Effector memory CD4-positive, alpha-beta T cell (primary cell): Measurements from ENCODE around the gene CACNA1C.
"Not testable (repeated sequence)": the region's sequence is repeated elsewhere in the genome, so short reads cannot be mapped to it uniquely, and the experiment has no call there.

Experiments
- DNase-seq, 3 donors: peaks; one replicate each; pipeline ENCODE4 v3.0.0-alpha.2; 2020
- H3K27ac ChIP-seq: 2 replicates; pipeline ENCODE4 v1.7.0; 2013; ENCODE audit warnings: mild to moderate bottlenecking, low read length, moderate library complexity; ENCODE audit not compliant: insufficient read depth, poor library complexity, severe bottlenecking
- H3K27me3 ChIP-seq: replicated peaks from 2 replicates; pipeline ENCODE4 v1.7.0; 2013; ENCODE audit warnings: mild to moderate bottlenecking, low read length; ENCODE audit not compliant: insufficient read depth, control insufficient read depth, poor library complexity, severe bottlenecking
- H3K36me3 ChIP-seq: 2 replicates; pipeline ENCODE4 v1.7.0; 2013; ENCODE audit warnings: mild to moderate bottlenecking, low read length, moderate library complexity; ENCODE audit not compliant: control insufficient read depth, insufficient read depth
- H3K4me1 ChIP-seq: 2 replicates; pipeline ENCODE4 v1.7.0; 2013; ENCODE audit warnings: low read length, mild to moderate bottlenecking; ENCODE audit not compliant: control insufficient read depth, insufficient read depth, poor library complexity, severe bottlenecking
- H3K4me3 ChIP-seq: 2 replicates; pipeline ENCODE4 v1.7.0; 2013; ENCODE audit warnings: low read length, low read depth, mild to moderate bottlenecking; ENCODE audit not compliant: insufficient read depth, poor library complexity, severe bottlenecking
- H3K9me3 ChIP-seq: 2 replicates; pipeline ENCODE4 v1.7.0; 2013; ENCODE audit warnings: mild to moderate bottlenecking, low read length, moderate library complexity; ENCODE audit not compliant: control insufficient read depth

CACNA1C gene

DNA sequence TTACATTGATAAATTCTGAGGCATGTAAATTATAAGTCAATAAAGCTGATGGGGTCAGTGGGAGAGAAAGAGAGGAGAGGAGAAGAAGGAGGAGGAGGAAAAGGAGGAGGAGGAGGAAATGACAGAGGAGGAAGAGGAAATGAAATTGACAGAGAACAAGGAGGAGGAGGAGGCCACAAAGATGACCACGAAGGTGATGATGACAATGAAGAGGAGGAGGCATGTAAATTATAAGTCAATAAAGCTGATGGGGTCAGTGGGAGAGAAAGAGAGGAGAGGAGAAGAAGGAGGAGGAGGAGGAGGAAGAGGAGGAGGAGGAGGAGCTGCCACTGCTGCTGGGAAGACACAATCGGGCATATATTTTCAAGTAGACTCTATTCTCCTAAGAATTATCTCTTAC, 438.6 kb downstream of the CACNA1C start:
- not testable (repeated sequence) for H3K4me1 ChIP-seq, H3K9me3 ChIP-seq, H3K27me3 ChIP-seq, H3K27ac ChIP-seq, H3K36me3 ChIP-seq, DNase-seq, H3K4me3 ChIP-seq

DNA sequence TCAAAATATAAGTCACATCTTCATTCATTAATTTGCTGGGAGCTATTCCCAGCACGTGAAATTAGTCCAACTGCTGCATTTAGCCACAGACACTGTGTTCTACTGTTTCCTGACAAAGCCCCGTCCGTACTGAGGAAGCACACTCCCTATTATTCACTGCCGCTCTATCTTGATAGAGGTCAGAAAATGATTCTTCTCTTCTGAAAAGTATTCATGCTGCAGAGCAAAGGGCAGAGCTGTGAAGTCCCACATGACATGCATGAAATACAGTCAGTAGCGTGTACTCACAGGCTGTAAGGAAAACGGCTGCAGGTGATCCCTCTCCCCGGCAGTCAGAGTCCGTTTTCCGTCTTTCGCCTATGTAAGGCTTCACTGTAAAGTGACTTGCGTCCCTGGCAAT, 439.4 kb downstream of the CACNA1C start:
- no peak for DNase-seq
- Histone ChIP-seq H3K9me3 (no peaks in the 10 kb centered on the region), H3K27me3 (peaks cover 6% of the 10 kb centered on the region), H3K36me3 (no peaks in the 10 kb centered on the region), H3K27ac (no peak overlapping the region), H3K4me3 (no peak overlapping the region), H3K4me1 (no peaks in the 10 kb centered on the region)

DNA sequence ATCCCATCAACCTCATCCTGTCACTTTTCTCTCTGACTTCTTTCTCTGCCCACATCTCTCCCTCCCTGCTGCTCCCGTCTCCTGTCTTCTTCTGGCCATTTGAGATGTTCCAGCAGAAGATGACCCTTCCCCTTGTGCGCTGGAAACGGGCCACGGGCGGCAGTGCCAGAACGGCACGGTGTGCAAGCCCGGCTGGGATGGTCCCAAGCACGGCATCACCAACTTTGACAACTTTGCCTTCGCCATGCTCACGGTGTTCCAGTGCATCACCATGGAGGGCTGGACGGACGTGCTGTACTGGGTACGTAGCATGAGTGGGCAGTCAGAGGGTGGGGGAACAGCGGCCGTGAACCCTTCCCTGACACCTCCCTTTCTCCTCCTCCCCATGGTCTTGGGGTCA, 440.3 kb downstream of the CACNA1C start:
- no peak overlapping the region for H3K4me3 ChIP-seq
- no peaks in the 10 kb centered on the region for H3K9me3 ChIP-seq
- peaks cover 6% of the 10 kb centered on the region for H3K27me3 ChIP-seq
- no peak for DNase-seq
- no peaks in the 10 kb centered on the region for H3K4me1 ChIP-seq
- no peaks in the 10 kb centered on the region for H3K36me3 ChIP-seq
- no peak overlapping the region for H3K27ac ChIP-seq

DNA sequence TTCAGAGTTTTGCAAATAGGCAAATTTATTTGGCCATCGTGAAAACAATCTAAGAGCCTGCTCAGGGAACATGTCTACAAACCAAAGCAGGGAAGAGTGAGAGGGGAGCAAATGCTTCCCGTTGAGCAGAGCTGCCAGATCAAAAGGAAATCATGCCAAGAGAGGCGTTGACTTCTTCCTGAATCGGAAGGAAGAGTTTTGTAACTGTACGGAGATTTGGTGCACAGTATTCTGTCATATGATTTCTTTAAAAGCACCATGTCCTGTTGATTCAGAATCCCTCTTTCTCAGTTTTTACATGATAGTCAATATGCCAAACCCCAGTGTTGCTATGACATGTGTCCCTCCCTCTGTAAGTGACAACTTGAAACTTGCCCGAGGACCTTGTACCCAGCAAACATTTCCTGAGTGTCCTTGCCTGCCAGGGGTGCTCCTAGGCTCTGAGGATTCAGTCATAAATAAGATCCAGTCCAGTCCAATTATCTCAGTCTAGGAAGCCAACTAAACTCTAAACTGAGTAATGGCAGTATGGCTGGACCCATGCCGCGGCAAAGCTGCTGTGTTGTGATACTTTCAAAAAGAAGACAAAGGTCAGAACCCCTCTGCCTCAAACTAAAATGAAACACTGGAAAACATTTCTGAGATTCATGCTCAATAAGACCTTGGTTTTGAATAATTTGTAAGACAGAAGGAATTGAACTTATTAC, 441.9 kb downstream of the CACNA1C start:
- no peaks in the 10 kb centered on the region for H3K4me1 ChIP-seq
- H3K27ac ChIP-seq: no peak overlapping the region
- DNase-seq: no peak
- H3K27me3 ChIP-seq: peaks cover 4% of the 10 kb centered on the region
- no peaks in the 10 kb centered on the region for H3K9me3 ChIP-seq
- H3K4me3 ChIP-seq: no peak overlapping the region
- no peaks in the 10 kb centered on the region for H3K36me3 ChIP-seq

DNA sequence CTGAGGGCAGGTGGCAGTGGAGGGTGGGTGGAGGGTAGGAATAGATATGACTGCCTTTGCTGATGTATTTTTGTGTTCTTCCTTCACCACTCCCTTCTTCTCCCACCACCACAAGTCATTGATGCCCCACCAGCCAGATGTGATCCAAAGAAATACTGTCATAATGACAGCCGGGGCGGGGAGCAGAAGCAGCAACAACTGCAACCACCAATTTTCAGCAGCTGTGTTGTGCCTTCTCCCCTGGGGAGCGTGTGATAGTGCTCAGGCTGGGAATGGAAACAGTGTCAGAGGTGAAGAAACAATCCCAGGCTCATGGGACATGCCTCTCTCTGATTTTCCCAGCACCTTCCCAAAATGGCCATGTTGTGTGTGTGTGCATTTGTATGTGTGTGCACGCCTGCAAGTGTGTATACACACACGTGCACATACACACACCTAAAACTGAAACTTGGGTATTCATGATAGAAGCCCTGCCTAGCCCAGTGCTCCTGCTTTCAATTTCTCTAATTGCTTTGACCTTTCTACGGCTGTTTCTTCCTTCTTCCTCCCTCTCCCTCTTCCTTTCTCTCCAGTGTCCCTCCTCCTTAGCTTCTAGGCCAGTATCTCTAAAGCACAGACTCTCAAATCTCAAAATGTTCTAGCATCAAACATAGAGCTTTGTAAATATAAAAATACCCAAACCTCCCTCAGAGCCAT, 442.8 kb downstream of the CACNA1C start:
- H3K4me1 ChIP-seq: no peaks in the 10 kb centered on the region
- no peak overlapping the region for H3K27ac ChIP-seq
- no peaks in the 10 kb centered on the region for H3K36me3 ChIP-seq
- H3K27me3 ChIP-seq: peaks cover 6% of the 10 kb centered on the region
- H3K4me3 ChIP-seq: no peak overlapping the region
- no peaks in the 10 kb centered on the region for H3K9me3 ChIP-seq
- no peak for DNase-seq

DNA sequence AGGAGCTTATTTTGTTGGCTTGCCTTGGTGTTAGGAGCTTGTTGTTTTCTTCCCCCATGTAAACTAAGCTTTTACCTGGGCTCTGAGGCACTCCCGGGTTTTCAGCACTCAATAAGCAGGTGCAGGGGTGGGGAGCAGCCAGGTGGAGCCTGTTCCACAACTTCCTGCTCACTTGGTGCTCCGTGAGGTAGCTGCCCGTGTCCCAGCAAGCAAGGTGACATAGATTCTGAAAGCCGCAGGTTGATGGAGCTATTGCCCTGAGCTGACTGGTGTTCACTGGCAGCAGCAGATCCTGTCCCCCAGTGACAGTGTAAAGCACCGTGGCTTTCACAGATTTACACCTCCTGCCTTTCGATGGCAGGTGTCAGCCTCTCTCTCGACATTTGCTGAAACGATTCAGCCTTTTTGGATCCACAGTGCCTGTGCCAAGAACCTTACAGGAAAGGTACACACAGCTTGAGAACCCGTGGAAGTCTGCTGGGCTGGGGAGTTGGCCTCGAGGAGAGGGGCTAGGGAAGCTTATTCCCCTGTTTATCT, 446.2 kb downstream of the CACNA1C start:
- Histone ChIP-seq H3K4me1 (no peaks in the 10 kb centered on the region), H3K9me3 (no peaks in the 10 kb centered on the region), H3K4me3 (no peak overlapping the region), H3K36me3 (no peaks in the 10 kb centered on the region), H3K27me3 (peaks cover 7% of the 10 kb centered on the region), H3K27ac (no peak overlapping the region)
- no peak for DNase-seq

DNA sequence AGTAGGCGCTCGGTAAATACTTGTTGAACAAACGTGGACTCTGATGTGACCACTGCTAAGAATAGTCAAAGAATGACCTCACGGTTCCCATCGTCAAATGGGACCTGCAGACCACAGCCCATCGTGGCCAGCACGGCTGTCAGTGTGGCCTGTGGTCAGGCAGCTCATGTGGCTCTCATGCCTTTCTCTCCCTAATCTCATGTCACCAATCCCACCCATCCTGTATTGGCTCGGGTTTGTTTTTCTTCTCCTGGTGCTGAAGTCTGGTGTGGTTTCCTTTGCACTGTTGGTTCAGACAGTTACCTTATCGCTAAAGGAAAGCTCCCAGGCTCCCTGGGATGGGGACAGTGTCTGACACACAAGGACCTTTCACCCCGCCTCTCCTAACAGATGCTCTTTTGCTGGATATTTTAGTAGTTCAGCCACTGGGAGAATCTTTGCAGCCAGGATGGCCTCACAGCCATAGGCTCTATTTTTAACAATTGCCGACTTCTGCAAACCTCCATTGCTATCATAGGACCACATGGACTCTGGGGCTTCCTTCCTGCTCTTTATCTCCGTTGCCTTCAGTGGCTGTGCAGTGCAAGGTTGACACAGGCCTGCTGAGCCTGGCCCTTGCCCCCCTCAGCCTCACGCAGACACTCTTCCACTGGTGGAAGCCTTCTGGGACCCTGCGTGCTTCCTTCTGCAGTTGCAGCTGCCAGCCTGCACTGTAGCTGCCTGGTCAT, 448.8 kb downstream of the CACNA1C start:
- DNase-seq: no peak
- H3K27me3 ChIP-seq: peaks cover 3% of the 10 kb centered on the region
- H3K36me3 ChIP-seq: no peaks in the 10 kb centered on the region
- no peaks in the 10 kb centered on the region for H3K9me3 ChIP-seq
- H3K4me1 ChIP-seq: no peaks in the 10 kb centered on the region
- no peak overlapping the region for H3K27ac ChIP-seq
- no peak overlapping the region for H3K4me3 ChIP-seq

DNA sequence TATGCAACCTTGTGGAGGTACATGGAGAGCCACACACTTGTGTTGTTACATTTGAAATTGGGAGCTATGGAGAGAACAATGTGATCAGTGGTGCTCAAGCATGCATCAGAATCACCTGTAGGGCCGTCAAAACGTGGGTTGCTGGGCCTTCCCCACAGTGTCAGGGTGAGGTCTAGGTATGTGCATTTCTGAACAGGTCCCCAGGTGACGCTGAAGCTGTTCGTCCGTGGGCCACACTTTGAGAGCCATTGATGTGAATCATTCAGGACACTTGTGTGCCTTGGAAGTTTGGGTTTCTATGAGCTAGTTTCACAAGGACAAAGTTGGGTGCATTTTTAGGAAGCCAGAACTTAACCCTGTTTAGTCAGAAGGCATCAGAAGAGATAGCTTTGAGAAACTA, 450.2 kb downstream of the CACNA1C start:
- DNase-seq: no peak
- no peak overlapping the region for H3K27ac ChIP-seq
- no peaks in the 10 kb centered on the region for H3K4me1 ChIP-seq
- H3K36me3 ChIP-seq: no peaks in the 10 kb centered on the region
- peaks cover 3% of the 10 kb centered on the region for H3K27me3 ChIP-seq
- H3K4me3 ChIP-seq: no peak overlapping the region
- no peaks in the 10 kb centered on the region for H3K9me3 ChIP-seq

DNA sequence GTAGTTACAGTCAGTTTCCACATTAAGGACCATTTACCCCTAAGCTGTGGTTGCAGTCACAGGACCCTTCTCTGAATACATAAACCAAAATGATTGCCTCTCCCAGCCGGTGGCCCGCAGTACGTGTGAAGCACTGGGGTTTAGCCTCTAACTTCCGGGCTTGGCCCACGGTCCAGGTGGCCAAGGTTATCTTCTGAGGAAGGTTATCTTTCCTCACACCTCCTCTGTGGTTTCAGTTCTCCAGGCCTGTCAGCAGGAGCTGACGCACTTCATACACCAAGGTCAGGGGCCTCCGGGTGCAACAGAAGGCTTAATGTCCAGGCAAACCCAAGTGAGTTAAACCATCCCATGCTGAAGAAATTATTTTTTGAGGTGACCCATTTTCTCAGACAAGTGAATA, 451.0 kb downstream of the CACNA1C start:
- Histone ChIP-seq H3K27me3 (peaks cover 3% of the 10 kb centered on the region), H3K4me1 (no peaks in the 10 kb centered on the region), H3K4me3 (no peak overlapping the region), H3K9me3 (no peaks in the 10 kb centered on the region), H3K27ac (no peak overlapping the region), H3K36me3 (no peaks in the 10 kb centered on the region)
- DNase-seq: no peak

DNA sequence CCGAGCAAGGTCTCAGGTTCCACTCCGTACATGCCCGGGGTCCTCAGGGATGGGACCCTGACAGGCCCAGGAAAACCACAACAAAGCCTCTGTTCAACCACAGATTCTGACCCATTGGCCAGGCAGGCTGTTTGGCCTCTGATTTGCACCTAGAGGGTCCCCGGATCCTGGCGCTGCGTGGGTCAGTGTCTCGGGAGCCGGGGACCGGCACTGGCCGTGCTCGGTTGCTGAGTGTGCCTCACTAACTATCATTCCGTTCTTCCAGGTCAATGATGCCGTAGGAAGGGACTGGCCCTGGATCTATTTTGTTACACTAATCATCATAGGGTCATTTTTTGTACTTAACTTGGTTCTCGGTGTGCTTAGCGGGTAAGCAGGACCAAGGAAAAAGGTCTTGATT, 451.8 kb downstream of the CACNA1C start:
- H3K36me3 ChIP-seq: no peaks in the 10 kb centered on the region
- no peak for DNase-seq
- H3K4me3 ChIP-seq: no peak overlapping the region
- H3K4me1 ChIP-seq: no peaks in the 10 kb centered on the region
- H3K9me3 ChIP-seq: no peaks in the 10 kb centered on the region
- H3K27ac ChIP-seq: no peak overlapping the region
- H3K27me3 ChIP-seq: peaks cover 3% of the 10 kb centered on the region
